ENCODE data around the gene NEMP1.

Gene NEMP1

DNA sequence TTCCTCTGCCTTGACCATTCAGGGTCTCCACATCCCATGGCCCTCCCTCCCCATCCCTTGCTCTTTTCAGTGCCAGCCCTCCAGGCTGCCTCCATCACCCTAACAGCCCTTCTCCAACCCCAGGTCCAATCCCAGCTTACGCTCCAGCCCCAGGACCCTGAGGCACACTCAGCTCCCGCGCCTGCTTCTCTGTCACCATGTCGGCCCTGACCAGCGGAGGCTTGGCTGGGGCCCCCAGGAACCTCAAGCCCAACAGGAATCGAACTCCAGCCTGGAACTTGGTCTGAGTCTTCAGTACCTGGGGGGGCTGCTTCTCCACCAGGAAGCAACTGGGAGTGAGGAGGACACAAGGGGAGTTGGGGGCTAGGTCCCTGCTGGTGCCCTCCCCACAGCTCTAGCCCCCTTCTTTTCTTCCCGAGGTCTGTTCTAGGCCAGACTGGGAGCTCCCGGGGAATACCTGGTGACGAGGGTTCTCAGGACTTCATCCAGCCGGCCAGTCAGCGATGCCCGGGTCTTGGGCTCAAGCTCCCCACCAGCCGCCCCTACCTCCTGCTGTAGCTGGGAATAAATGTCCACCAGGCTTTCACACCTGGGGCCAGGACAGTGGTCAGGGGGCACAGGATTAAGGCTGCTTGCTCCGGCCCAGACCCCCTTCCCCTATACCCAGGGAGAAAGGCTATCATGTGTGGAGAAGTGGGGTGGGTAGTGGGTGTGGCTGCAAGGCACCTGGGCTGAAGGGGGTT, 26.6 kb upstream of the NEMP1 start:
- no peak for DNase-seq (ENCODE audit: low read depth)
- H3K4me3 ChIP-seq (ENCODE audit: low read length) = no peak overlapping the region
- no peak for TF ChIP-seq CTCF (conservative IDR thresholded peaks at IDR 0.05; ENCODE audit: low read length)

GRCh38 chr12:57104292-57104910, 25.8 kb upstream of the NEMP1 start:
- no peak overlapping the region for H3K4me3 ChIP-seq (ENCODE audit: low read length)
- TF ChIP-seq CTCF (conservative IDR thresholded peaks at IDR 0.05; ENCODE audit: low read length) = no peak
- DNase-seq (ENCODE audit: low read depth) = no peak

- no peak overlapping the region for H3K4me3 ChIP-seq (ENCODE audit: low read length)
- DNase-seq (ENCODE audit: low read depth) = no peak
- TF ChIP-seq CTCF (conservative IDR thresholded peaks at IDR 0.05; ENCODE audit: low read length) = no peak
Measured at GRCh38 chr12:57103856-57104255, 25.3 kb upstream of the NEMP1 start.

DNA sequence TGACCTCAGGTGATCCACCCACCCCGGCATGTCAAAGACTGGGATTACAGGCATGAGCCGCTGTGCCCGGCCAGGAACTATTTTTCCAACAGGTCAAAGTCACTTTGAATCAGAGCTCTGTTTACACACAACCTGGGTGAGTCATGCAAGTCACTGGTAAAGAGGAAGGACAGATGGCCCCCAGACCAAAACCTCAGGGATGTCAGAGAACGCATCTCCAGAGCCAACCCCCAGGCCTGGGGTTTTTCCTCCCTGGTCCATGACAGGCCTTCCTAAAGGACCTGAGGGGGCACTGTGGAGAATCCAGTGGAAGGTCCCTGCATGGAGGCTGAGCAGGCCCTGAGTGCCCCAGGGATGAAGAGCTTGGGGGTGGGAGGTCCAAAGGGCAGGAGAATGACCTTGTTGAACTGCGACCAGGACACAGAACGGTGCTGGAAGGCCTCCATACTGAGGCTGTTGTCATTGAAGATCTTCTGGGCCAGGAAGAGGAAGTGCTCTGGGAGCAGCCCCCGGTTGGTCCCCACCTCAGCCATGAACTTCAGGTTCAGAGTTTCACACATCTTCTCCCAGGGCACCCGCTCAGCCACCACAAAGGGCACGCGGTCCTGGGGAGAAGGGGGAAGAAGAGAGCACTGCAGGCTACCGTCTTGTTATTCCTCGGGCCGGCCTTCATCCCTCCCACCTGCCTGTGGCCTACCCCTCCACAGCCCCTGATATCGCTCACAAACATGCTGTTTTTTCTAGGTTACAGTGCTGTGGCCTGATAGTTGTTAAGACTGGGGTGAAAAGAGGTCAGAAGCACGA, 23.5 kb upstream of the NEMP1 start:
- no peak for DNase-seq (ENCODE audit: low read depth)
- H3K4me3 ChIP-seq (ENCODE audit: low read length) = no peak overlapping the region

DNA sequence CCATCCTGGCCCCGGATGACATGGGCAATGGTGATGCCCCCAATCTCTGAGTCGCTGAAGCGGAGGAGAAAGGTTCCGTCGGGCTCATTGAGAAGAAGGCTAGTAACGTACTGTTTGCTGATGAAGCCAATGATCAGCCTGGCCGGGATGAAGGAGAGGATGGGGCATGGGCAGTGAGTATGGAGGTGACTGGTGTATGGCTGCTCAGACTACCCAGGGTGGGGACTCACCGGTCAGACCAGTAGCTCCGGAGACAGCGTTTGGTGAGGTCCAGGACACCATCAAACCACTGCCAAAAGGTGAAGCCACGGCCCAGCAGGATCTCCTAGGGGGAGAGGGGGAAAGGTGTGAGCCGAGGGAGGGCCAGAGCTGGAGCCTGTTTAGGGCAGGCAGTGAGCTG, 21.2 kb upstream of the NEMP1 start:
- no peak for DNase-seq (ENCODE audit: low read depth)
- TF ChIP-seq CTCF (conservative IDR thresholded peaks at IDR 0.05; ENCODE audit: low read length) = no peak
- no peak overlapping the region for H3K4me3 ChIP-seq (ENCODE audit: low read length)

More for the DNA sequence above, 23.5 kb upstream of the NEMP1 start:
- no peak for TF ChIP-seq CTCF (conservative IDR thresholded peaks at IDR 0.05; ENCODE audit: low read length)

- DNase-seq (ENCODE audit: low read depth) = no peak
- H3K4me3 ChIP-seq (ENCODE audit: low read length) = no peak overlapping the region
- no peak for TF ChIP-seq CTCF (conservative IDR thresholded peaks at IDR 0.05; ENCODE audit: low read length)
Measured at GRCh38 chr12:57099047-57099714, 20.6 kb upstream of the NEMP1 start.
